GM21515 (cell line): ENCODE results near the gene SLC25A46.
"Not testable (repeated sequence)": the region's sequence is repeated elsewhere in the genome, so short reads cannot be mapped to it uniquely, and the experiment has no call there.

Experiments
- ATAC-seq: cut with Tn5 transposase; IDR thresholded peaks from one replicate; pipeline ENCODE4 v1.9.1; 2021; ENCODE audit not compliant: unreplicated experiment

SLC25A46 gene

GRCh38 chr5:110738812-110739651, at the start of gene SLC25A46:
TSS of gene SLC25A46 (plus strand) at chr5:110739007. CDS start at chr5:110739120, 113 bp downstream.
- peak; percentile 98 for ATAC-seq

GRCh38 chr5:110690587-110690986, 48.2 kb upstream of the SLC25A46 start:
- ATAC-seq = not testable (repeated sequence)

GRCh38 chr5:110692669-110693068, 46.1 kb upstream of the SLC25A46 start:
- not testable (repeated sequence) for ATAC-seq

GRCh38 chr5:110702300-110702699, 36.5 kb upstream of the SLC25A46 start:
- no peak for ATAC-seq

- no peak for ATAC-seq
Measured at GRCh38 chr5:110702704-110703103, 36.1 kb upstream of the SLC25A46 start.

DNA sequence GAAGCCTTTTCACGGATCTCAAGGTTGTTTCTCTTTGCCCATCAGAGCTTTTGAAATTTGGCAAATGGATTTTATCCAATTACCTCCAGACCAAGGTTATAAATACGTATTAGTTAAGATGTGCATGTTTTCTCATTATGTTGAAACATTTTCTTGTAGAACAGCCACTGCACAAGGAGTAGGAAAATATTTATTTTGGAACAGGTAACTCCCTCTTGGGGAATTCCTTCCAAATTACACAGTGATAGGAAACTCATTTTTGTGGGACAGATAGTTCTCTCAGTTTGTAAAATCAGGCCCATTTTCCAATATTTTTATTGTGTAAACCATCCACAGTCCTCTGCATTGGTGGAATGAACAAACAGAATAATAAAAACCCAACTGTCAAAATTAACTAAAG, 35.3 kb upstream of the SLC25A46 start:
- no peak for ATAC-seq

DNA sequence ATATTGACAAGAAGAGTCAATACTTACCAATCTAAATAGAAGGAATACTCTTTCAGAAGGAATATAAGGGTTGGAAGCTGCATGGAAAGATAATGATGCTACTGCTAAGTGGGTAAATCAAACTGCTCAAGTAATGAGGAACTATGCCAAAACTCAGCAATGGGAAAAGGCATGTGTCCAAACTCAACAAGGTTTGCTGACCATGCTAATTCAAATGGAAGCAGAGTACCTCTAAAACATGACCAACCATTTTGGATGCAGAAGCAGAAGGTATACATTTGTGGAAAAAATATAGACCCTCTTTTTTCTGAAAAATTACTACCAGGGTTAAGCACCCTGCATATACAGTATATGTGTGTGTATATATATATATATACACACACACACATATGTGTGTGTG, 33.5 kb upstream of the SLC25A46 start:
- ATAC-seq = no peak

DNA sequence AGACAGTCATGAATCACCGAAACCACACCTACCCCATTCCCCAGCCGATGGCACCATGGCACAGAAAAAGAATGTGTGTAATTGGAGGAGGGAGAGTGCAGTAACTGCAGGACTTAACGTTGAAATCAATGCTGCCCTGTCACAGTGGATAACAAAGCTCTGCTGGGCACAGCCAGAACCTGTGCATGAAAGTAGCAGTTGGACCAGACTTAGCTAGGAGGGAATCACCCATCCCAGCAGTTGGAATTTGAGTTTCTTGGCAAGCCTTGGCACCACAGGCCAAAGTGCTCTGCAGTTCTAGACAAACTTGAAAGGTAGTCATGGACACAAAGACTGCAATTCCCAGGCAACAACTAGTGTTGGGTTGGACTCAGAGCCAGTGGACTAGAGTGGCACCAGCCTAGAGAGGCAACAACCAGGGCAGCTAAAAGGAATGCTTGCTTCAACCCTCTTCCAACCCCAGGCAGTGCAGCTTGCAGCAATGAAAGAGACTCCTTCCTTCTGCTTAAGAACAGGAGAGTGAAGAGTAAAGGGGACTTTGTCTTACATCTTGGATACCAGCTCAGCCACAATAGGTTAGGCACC, 31.5 kb upstream of the SLC25A46 start:
- no peak for ATAC-seq

DNA sequence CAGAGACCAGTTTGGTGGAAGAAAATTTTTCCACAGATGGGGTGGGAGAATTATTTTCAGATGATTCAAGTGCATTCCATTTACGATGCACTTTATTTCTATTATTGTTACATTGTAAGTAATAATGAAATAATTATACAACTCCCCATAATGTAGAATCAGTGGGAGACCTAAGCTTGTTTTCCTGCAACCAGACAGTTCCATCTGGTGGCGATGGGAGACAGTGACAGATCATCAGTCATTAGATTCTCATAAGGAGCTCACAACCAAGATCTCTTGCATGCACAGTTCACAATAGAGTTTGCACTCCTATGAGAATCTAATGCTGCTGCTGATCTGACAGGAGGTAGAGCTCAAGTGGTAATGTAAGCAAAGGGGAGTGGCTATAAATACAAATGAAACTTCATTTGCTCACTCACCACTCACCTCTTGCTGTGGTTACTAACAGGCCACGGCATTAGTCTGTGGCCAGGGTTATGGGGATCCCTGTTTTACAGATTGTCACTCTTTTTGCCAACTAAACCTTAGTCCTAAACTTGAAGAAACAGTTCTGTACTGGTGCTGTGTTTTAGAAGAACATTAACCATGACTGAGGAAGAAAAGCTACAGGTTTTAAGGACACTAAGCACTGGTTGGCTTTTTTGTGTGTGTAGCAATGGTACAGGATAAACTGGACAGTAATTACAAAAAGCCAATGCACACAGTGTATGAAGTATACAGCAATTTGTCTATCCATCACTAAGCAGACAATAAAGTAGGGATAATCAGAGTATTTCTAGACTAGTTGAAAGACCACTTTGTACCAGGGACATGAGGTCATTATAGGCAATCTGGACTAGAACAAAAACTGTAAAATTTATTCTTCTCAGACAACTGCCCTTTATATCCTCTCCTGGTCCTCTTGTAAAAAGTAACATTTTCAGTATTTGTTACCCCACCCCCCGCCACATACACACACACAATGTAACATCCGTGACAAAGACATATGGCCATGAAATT, 22.3 kb upstream of the SLC25A46 start:
- ATAC-seq = peak; percentile 79

GRCh38 chr5:110718311-110718710, 20.5 kb upstream of the SLC25A46 start:
- no peak for ATAC-seq

DNA sequence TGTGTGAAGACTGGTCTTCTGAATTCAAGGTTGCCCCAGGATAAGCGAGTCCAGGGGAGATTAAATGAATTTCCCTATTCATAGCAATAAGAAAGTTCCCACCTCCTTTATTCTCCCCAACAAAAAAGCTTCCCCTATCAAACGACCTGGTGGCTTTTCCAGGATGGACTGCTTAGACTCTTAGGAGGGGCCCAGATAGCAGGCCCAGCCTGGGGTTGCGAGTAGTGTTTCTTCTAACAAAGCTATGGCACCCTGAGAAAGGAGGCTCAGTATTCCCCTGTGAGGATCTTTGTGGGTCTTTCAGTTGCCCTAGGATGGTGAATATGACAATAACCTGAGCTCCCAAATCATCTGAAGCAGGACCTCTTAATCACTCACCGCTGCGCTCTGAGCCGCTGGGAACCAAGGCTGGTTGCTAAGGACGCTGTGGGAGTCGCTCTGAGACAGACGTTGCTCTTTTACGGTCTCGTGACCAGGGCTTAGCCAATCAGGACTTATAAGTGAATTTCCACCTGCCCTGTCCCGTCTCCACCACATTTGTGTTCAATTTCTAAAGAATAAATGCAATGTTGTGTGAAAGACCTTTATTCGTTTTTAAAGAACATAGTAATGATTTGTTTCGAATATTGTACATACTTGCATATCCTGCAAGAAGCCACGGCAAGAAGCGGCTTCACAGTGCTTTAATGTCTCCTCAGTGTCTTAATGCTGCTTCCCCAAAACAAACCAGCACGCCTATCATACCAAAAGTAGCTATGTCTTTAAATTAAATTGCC, 12.4 kb upstream of the SLC25A46 start, which contains the start of gene TMEM232:
TSS of gene TMEM232 (minus strand) at position 423 of the 776 bp plus-strand sequence. CDS start 59,319 bp downstream, outside the sequence.
- peak; percentile 100 for ATAC-seq

GRCh38 chr5:110727025-110727314, 11.8 kb upstream of the SLC25A46 start:
- peak; percentile 69 for ATAC-seq

DNA sequence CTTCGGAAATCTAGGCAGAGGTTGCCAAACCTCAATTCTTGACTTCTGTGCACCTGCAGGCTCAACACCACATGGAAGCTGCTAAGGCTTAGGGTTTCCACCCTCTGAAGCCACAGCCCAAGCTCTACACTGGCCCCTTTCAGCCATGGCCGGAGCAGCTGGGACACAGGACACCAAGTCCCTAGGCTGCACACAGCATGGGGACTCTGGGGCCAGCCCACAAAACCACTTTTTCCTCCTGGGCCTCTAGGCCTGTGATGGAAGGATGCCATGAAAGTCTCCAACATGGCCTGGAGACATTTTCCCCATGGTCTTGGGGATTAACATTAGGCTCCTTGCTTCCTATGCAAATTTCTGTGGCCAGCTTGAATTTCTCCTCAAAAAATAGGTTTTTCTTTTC, 7.3 kb upstream of the SLC25A46 start:
- ATAC-seq = not testable (repeated sequence)

- no peak for ATAC-seq
Measured at GRCh38 chr5:110734101-110734500, 4.7 kb upstream of the SLC25A46 start.

- ATAC-seq = no peak
Measured at GRCh38 chr5:110735556-110735955, 3.3 kb upstream of the SLC25A46 start.

DNA sequence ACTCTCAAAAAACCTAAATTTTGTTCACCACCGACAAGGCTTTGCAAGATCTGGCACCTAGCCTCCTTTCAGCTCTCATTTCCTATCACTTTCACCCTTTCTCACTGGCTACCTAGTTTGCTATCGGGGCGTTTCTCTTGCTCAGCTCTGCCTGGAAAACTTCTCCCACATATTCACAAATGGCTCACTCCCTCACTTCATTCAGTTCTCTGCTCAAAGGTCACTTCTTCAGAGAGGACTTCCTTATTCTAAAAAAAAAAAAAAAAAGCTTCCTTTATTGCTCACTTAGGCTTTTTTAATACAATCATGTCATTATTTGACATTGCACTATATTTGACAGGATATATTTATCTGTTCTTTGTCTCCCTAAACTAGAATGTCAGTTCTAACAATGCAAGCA, 2.1 kb upstream of the SLC25A46 start:
- no peak for ATAC-seq

- ATAC-seq = peak; percentile 66
Measured at GRCh38 chr5:110738503-110738811, 350 bp upstream of the SLC25A46 start.

DNA sequence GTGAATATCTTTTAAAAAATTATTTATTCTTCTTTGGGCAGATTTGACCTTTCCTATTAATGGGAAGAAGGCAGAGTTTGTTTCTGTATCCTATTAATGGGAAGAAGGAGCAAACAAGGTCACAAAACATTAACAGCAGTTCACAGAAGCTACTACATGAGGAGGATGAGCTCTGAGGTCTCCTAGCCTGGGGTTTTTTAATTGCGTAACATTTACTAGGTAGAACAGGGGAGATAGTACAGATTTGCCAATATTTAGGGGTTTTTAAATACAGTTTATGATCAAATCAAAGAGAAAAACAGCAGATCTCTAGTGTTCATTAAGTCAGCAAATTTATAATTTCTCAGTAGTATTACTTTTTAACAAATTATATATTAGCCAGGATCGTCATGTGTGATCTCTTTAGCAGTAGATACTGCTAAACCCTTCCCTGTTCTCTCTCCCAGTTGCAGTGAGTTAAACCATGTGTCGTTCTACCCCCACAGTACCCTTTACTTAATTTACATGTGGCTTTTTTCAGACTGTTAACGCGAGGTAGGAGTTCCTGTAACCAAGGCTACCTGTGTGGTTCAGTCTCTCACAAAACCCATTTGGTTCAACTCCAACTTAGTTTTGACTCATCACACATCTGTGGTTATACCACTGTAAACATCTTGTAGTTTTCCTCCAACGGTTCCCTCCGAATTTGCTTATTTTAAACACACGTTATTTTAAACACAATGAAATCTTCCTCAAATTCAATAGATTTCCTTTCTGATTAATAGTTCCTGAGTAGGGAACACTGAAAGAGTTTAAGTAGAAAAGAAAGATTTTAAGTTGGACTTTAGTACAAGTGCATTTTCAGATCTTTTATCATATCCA, 13.3 kb downstream of the SLC25A46 start:
- ATAC-seq = peak; percentile 98

- peak; percentile 28 for ATAC-seq
Measured at GRCh38 chr5:110752953-110753352, 14.1 kb downstream of the SLC25A46 start.

DNA sequence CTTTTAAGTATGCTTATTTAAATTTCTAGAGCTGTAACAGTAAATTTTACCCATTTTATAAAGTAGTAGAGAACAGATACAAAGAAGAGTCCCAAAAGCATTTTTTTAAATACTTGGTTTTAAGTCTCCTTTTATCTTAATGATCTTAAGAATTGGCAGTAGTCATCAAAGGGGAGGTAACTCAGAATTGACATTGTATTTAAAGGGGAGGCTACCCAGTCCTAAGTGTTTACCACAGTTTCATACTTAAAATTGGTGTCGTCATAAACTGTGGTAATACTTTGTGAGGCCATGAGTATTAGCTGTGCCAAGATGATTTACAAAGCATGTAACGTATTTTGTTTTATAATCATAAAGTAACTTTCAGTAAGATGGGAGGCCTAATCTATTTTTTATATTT, 14.8 kb downstream of the SLC25A46 start:
- no peak for ATAC-seq
